Activated CD4-positive, CD25-positive, alpha-beta regulatory T cell treated with anti-CD3 and anti-CD28 coated beads, Interleukin-2, amount 50 U/mL, for 24 hours (primary cell): ENCODE measurements around the gene DLGAP1.
A peak's percentile ranks its signal among the peaks of the same experiment; 100 is the strongest.

Experiments used
- ATAC-seq, 2 donors: fragments of 150-1000 bp; cut with Tn5 transposase; one replicate each; pipeline ENCODE4 v1.10.0; 2021; ENCODE audit warnings: mild to moderate bottlenecking in 1 of 2, moderate library complexity in 1 of 2

The DLGAP1 gene

DNA sequence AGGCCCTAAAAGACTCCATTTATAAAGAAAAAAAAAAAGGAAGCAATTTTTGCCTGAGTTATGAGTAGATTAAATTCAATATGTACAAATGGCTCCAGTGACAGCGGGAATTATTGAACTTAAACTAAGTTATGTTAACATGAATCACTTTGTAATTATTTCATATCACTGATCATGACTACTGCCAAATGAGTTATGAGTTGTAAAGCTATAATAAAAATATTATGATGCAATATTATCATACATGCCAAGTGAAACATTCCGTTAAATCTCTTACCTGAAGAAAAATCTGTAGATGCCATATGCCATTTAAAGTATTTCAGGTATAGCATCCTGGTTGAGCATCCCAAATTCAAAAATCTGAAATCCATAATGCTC lies 217.5 kb downstream of the DLGAP1 start:
- no peak for ATAC-seq

DNA sequence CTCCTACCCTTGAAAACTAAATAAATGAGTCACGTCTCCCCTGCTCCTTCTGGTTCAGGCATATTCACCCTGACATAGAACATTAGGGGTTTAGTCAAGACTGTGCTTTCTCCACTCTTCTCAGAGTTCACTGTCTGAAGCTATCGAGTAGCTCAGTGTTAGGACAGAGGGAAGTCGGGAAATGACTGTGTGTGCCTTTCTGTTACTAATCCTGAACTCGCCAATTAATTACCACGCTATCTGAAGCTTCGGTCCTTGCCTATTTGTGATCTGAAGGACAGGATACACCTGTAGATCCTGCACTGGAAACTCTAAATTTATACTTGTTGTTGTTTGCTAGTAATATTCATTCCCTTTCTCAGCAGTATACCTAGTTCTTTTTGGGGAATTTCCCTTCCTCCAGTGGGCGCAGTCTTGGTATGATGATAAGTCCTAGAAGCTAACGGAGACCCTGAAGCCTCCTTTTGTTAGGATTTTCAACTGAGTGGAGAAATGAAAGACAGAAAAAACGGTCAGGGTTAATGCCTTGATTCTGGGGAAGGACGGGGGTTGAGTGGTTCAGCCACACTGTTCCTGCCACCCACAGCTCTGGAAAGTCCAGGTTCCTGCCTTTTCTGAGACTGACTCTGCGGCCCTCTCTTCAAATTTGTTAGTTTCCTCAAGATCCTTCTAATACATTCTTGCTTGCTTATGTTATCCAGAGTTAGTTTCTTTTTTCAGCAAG lies 218.0 kb downstream of the DLGAP1 start:
- ATAC-seq, result no peak

DNA sequence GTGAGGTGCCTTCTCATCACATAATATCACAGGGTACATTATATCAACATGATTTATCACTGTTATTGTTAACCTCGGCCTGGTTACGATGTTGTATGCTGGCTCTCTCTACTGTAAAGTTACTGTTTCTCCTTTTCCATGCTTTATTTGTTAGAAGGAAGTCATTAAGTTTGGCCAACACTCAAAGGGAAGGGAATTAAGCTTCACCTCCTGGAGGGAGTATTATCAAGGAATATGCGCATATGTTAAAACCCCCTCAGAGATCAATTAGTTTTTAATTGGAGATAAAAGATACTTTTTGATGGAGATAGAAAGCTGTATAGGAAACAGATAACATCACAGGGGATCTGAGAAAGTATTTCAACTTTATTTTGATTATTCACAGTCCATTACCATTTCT lies 221.6 kb downstream of the DLGAP1 start:
- no peak for ATAC-seq

DNA sequence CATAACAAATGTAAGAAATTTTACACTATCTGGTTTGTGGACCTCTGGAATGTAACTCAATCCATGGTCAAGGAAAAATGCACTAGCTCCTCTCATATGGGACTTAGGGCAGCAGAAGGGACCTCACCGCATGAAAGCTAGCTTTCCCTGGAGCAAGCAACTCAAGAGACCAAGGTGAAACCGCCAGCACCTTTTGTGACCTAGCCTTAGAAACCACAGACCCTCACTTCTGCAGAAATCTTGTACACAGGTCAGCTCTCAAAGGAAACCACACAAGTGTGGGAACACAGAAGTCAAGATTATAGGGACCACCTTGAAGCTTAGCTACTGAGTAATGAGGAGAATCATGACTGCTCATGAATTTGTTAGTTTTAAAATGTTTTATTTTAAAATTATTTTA lies 222.5 kb downstream of the DLGAP1 start:
- no peak for ATAC-seq

DNA sequence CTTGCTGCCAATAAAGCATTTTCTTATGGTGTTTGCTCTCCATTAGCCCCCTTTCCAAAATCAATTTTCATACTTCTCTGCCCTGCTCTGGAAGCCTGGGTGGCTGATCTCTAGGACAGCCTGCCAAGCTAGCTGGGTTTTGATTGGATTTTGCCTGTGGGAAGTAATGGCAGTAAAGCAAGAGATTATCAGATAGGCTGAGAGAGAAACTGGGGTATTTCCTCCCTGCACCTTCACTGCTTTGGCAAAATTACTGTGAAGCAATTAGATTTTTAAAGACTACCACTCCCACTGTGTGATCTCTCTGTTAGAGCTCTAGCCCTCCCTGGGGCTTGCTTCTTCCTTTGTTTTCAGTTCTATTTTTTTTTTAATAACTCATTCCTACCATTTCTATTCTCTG lies 223.8 kb downstream of the DLGAP1 start:
- no peak for ATAC-seq

DNA sequence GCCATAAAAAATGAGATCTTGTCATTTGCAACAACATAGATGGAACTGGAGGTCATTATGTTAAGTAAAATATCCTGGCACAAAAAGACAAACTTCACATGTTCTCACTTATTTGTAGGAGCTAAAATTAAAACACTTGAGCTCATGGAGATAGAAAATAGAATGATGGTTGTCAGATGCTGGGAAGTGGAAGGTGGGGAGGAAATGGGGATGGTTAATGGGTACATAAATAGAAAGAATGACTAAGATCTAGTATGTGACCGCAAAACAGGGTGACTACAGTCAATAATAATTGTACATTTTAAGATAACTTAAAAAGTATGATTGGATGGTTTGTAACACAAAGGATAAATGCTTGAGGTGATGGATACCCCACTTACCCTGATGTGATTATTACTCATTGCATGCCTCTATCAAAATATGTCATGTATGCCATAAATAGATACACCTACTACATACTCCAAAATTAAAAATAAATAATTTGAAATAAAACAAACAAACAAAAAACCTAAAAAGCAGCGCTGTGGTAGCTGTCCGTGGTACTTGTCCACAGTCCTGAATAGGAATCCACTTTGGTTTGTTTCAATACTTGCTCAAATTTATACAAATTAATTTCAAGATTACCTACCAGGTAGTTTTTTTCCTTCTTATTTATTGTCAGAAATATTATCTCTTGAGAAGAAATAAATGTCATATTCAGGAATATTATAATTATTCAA lies 224.5 kb downstream of the DLGAP1 start:
- ATAC-seq, result no peak

DNA sequence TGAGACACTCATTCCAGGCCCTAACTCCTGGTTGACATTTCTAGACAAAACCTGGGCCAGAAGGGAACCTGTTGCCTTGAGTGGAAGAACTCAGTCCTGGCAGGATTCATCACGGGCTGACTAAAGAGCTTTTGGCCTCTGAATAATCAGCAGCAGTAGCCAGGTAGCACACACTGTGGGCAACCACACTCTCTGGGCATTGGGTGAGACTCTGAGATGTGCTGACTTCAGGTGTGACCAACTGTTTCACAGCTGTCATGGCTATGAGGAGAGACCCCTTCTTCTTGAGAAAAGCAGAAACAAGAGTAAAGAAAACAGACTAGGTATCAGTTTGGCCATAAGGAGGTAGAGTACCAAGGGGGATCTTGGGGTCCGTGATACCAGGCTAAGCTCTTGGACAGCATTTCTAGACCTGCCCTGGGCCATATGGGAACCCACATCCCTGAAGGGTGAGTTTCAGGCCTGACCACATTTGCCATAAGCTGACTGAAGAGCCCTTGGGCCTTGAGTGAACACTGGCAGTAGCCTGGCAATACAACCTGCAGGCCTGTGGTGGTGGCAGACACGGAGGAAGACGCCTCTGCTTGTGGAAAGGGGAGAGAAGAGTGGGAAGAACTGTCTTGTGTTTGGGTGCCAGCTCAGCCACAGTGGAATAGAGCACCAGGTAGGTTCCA lies 230.9 kb downstream of the DLGAP1 start:
- no peak for ATAC-seq

DNA sequence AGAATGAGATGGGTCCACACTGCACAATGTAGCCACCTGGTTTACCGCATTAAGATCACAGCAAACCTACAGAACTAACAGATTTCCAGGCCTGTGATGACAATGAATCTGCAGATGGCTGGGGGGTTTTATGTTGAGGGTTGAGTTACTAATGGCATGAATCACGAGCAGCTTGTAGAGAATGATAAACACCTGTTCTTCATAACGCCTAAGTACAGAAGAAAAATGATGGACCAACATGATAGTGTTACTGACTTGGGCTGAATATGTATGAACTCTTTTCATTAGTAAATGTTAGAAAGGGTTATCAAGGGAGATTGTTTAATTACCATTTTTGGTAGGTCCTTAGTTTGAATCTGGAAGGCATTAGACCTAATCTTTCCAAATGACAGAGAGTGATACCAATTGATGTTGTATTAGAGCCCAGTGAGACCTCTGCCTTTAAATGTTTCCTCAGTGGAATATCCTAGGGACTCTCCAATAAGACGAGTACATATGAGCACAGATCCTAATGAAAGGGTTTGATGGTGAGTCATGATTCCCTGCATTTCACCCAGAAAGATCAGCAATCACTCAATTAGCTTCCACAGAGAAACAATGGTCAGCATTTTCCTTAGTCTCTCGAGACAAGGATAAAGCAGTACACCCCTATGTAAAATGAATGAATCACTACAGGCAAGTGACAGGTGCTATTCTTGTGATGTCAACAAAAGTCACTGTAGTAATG lies 243.8 kb downstream of the DLGAP1 start:
- ATAC-seq, result no peak

DNA sequence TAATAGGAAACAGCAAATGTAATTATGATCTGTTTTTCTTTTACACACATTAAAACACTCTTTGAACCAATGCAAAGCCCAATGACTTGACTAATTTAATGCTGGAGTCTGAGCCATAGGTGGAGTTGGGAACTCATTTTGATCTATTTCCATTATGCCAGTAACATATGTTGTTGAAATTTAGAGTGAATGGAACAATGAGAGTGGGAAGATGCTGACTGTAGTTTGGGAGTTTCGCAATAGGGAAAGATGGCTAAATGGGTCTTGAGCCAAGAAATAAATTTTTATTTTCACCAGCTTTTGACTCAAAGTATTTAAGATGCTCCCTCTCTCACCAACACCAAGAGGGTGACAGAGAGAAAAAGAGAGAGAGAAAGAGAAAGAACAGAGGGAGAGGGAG lies 246.7 kb downstream of the DLGAP1 start:
- no peak for ATAC-seq

DNA sequence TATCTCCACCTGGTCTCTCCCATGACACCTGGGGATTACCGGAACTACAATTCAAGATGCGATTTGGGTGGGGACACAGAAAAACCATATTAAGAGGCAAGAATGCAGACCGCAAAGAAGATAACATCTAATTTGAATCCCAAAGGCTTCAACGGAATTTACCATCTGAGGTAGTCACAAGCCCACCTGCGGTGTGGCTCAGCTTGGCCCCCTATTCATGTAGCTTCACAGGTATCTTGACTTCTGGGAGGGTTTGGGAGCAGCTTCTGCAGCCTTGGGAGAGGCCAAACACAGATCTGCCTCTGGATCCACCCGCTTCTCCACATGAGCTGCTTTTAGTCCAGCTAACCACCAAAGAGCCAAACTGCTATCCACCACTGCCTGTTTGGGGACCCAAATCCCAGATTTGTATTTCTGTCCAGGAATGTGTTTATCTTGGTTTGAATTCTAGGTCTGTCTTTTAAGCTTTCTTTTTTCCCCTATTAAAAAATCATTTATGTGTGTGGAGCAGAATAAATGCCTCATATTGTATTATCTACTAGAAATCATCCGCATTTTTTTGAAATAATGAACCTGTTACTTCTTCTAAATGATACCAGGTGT lies 247.6 kb downstream of the DLGAP1 start:
- no peak for ATAC-seq

DNA sequence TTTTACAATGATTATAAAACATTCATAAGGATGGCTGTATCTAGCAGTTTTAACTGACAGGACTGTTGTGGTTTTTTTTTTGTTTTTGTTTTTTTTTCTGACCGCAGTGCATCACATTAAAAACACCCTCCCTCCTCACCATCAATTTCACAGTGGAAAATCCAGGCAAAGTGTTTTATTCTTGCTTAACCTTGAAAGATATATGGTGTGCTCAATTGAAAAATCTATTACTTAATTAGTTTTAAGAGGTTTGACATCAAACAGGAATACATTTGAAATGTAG lies 250.7 kb downstream of the DLGAP1 start:
- no peak for ATAC-seq

DNA sequence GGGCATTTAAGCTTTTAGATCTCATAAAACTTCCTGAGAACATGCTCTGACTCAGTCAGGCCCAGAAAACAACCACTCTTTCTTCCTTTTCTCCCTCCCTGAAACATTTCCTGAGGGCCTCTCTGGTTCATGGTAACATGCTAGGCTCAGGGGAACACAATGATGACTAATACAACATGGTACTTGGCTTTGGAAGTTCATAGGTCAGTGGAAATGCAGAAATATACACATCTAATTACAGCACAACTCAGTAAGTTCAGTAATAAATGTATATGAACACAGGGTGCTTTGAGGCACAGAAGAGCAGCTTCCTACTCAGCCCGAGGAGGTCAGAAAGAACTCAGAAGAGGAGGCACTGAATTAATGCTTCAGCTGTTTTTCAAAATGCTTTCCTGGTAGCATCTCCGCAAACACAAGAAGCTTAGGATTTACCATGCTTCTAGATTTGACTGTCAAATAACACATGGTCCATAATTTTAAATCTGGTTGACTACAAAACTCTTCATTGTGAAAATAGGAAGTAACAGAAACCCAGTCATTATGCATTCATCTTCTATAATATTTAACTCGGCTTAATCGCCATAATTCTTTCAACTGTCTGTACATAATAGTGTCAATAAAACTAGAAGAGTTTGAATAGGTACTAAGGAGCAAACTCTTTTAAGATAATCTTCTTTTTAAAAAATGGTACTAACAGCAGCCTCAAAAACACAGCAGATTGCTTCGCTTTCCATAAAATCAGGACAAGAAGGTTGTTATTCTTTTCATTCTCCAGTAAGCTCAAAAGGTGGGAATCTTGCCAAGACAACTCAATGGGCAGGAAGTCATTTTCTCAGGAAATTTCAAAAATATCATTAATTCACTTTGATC lies 251.3 kb downstream of the DLGAP1 start:
- no peak for ATAC-seq

DNA sequence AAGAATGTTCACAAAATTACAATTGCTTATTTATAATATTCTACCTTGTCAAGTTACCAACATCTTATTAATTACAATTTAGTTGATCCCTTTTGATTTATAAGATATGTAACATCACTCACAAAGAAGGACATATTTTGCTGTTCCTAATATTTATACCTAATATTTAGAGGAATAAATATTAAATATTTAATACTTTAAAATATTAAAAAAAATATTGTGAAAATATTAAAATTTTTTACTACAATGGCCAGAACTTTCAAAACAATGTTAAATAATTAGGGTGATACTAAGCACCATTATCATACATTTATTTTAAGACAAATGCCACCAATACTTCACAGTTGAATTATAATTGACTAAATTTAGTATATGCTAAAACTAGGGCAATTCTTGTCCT lies 254.7 kb downstream of the DLGAP1 start:
- no peak for ATAC-seq

DNA sequence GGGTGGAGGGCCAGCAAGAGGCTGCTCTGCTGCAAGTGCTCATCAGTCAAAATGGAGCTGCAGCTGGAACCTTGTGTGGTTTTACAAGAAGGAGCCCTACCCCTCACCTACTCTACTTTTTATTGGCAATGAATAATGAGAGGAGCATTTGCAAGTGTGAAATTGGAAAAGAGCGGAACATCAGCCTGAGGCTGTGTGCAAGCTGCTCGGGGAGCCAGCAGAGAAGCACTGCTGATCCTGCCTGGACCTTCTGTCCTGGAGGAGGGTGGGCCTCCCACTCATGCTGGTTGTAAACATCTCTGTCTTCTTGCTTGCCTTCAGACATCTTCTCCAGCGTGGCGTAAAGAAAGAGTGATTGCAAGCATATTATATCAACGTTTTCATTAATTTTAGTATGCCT lies 256.2 kb downstream of the DLGAP1 start:
- ATAC-seq, result no peak

DNA sequence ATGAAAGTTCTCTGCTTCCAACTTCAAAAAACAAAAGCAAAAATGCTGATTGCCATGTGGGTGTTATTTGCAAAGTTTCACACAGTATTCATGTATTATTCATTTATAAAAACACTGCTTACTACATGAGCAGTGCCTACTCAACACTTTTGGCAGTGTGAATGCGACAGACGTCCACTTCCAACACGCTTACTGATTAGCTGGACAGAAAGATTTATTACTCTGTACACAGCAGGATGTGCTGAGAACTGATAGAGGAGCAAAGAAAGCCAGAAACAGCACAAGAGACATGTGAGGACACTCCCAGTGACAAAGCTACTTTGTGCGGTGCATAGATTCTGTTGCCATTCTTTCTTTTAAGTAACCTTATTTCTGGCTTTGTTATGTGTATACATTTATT lies 258.8 kb downstream of the DLGAP1 start:
- no peak for ATAC-seq

DNA sequence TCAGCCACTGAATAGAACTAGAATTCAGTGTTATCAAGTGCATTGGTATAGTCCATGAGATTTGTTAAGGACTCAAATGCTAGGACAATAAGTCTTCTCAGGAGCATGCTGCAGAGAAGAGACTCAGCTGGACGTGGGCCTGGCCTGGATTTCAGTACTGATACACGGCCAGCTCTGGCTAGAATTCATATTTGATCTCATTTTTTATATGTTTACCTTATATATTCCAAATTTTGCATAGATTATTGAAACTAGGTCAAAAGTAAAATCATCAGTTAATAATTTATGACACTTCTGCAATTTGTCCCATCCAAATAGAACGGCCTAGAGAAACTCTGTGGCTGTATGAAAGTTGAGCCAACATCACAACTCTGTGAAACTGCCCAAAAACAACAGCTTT lies 262.0 kb downstream of the DLGAP1 start:
- no peak for ATAC-seq

DNA sequence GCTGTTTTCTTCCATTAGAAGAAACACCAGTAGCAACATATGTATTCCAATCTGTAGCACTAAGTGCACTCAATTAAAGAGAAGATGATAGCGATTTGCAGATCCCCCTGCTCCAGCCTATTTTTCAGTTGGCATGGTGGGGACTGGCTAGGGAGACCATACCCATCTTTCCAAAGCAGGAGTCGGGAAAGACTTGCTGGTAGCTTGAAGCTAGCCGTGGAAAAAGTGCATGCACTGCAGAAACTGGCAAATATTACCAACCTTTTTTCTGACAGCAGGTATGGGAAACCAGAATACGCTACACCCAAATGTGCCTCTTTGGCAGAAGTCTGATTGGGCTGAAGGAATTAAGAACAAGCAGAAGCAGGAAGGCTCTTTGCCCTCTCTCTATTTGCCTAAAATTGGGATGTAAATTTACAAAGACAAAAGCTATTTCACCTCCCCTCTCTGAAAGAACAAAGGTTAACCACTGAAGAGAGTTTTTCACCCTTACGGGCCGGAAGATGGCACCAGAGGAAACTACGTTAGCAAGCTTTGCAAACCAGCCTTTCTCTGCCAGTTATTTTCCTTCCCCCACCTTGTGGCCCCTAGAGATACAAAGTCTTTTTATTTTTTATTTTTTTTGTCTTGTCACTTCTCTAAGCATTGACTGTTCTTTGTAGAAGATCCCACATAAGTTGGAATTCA lies 273.1 kb downstream of the DLGAP1 start:
- ATAC-seq, result no peak

DNA sequence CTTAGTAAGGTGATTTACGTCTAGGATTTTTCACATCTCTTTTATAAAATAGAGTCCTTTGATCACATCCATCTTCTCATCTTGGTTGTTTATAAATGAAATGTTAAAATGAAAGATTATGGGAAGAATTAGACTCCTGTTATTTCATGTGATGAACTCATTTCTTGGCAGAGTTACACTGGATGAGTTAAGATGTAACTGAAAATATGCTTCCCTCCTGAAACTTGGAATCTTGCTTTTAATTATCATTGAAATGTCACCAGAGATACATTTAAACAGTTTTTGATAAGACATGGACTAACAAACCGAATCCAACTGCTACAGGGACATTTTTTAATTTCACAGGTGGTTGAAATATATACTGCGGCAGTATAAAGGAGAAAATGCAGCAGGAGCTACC lies 274.0 kb downstream of the DLGAP1 start:
- ATAC-seq, result no peak

DNA sequence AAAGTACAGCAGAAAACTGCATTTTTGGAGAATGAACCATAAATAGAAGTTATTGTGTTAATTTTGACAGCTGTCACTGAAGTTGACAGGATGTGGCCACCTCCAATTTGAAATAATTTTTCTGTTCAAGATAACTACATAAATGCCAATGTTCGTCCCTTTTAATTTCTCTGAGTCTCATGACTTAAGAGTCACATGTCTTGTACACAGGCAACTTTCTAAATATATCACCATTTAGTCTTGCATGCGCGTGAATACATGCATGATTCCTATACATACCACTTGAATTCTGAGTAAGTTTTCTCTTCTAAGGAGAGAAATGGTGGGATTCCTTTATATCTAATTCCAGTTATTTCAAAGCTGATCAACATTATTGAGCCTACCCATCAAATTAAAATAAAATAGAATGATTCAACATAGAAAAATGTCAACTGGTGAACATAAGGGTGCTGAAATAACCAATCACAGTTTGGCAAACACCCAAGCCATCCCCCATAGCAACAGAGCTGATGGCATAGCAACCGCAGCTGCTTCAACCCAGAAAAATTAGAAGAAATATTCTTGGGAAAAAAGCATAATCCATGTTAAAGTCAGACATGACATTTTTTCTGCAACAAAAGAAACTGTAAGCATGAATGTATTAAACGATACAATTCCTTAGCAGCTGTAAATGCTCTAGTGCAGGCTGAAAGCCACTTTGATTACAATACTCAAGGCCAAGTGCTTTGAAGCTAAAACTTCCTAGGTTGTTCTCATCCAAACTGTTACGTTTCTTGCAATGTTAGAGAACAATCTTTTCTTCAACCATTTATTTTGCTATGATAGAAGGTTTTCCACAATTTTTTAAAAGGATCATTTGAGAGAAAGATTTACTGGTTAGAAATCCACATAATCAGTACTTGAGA lies 282.7 kb downstream of the DLGAP1 start:
- ATAC-seq, result no peak

DNA sequence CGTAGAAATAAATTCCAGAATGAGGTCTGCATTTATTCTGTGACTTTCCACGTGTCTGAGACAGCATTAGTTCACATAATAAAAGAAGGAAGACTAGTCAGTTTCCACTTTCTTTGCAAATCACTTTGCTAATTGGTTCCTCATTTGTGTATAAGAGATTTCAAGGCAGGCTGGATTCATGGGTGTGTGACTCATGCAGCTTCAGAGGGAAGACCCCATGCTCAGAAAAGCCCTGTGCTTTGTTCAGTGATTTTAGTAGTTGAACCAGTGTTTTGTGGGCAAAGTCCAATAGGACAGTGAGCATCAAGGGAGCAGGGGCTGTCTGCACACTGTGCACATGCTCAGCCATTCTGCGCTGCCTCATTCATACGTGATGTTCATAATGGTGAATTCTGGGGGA lies 297.8 kb downstream of the DLGAP1 start:
- peak in 1 of 2 donors; percentile 9 for ATAC-seq

DNA sequence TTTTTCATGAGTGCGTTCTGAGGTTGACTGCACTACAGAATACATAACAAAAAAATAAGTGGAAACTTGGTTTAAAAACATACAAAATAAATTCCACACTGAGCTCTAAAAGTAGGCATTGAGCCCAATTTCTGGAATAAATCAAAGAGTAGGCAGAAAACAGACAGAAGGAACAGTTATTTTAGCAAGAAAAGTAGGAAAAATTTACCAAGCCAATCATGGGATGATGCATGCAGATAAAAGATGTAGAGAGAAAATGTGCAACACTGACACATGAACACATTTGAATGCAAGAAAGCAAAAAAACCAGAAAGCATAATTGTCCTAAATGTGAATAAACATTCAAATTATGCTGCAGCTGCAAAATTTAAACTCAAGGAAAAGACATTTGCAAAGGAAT lies 308.3 kb downstream of the DLGAP1 start:
- ATAC-seq, result no peak
